HG03159 (cell line): Measurements from ENCODE around the gene MYO3A.

Source experiments
- ATAC-seq: cut with Tn5 transposase; IDR thresholded peaks from one replicate; pipeline ENCODE4 v1.9.1; 2021; ENCODE audit warnings: mild to moderate bottlenecking, moderate library complexity; ENCODE audit not compliant: unreplicated experiment

The MYO3A gene

GRCh38 chr10:26254616-26255015, 320.6 kb downstream of the MYO3A start:
- no peak for ATAC-seq

GRCh38 chr10:26259341-26259740, 325.3 kb downstream of the MYO3A start:
- ATAC-seq, result no peak
